Erythroblast (primary cell): ENCODE results near the gene TSC2.

Source experiments
- GATA1 ChIP-seq: IDR thresholded peaks from 2 replicates; pipeline ENCODE4 v1.6.1; 2011; ENCODE audit warnings: low read depth, mild to moderate bottlenecking, control low read depth, low read length, moderate library complexity
- POLR2A ChIP-seq: IDR thresholded peaks from 2 replicates; pipeline ENCODE4 v1.6.1; 2011; ENCODE audit warnings: mild to moderate bottlenecking, low read length

- TF ChIP-seq POLR2A, result no peak
- no peak for TF ChIP-seq GATA1
Measured at GRCh38 chr16:2071454-2072202, 23.8 kb downstream of the TSC2 start.
